Fibroblast of upper back skin (primary cell): ENCODE results near the gene RITA1.
"Not testable (repeated sequence)": the region's sequence is repeated elsewhere in the genome, so short reads cannot be mapped to it uniquely, and the experiment has no call there.

ENCODE experiments used
- DNase-seq: peaks from one replicate; pipeline ENCODE4 v3.0.0-alpha.2; 2013

RITA1 gene, protein sequence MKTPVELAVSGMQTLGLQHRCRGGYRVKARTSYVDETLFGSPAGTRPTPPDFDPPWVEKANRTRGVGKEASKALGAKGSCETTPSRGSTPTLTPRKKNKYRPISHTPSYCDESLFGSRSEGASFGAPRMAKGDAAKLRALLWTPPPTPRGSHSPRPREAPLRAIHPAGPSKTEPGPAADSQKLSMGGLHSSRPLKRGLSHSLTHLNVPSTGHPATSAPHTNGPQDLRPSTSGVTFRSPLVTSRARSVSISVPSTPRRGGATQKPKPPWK

DNA sequence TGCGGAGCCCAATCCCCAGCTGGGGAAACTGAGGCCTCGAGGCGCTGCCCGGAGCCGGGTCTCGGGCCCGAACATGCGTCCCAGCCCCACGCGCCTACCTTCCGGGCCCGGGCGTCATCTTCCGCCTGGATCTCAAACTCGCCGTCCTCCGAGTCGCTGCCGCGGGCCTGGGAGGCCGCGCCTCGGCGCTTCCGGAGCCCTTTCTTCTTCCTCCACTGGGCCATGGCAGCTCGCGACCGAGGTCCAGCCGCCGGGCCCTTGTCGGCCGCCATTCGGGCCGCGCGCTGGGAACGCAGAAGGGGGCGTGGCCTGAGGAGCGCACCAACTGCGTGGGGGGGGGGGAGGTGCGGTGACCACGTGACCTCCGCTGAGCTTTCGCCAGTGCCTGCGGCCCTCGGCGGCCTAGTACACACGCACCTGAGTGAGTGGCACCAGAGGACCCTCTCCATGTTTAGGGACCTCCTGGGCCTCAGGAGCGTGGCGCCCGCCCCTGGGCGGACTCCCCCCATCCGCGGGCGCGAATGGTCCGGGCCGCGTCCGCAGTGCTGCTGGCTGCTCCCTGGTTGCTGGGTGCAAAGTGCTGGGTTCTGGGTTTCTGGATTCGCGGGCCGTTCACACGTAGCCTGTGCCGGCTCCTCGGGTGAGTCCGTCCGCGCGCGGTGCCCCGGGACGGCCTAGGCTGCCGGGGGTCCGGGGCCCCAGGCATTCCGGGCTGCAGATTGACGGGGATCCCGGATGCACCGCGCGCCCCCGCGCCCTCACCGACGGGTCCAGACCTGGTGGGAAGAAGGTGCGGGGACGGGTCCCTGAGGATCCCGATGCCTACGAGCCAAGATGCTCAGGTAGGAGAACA is at the start of gene RITA1, which contains the start of gene DDX54:
RITA1 (plus strand) TSS at position 542 of the 853 bp plus-strand sequence. CDS start 1,026 bp downstream, outside the sequence.
DDX54 (minus strand) TSS at position 299 of the 853 bp plus-strand sequence; CDS start at position 272, 27 bp downstream.
- DNase-seq: peak; percentile 63

DNA sequence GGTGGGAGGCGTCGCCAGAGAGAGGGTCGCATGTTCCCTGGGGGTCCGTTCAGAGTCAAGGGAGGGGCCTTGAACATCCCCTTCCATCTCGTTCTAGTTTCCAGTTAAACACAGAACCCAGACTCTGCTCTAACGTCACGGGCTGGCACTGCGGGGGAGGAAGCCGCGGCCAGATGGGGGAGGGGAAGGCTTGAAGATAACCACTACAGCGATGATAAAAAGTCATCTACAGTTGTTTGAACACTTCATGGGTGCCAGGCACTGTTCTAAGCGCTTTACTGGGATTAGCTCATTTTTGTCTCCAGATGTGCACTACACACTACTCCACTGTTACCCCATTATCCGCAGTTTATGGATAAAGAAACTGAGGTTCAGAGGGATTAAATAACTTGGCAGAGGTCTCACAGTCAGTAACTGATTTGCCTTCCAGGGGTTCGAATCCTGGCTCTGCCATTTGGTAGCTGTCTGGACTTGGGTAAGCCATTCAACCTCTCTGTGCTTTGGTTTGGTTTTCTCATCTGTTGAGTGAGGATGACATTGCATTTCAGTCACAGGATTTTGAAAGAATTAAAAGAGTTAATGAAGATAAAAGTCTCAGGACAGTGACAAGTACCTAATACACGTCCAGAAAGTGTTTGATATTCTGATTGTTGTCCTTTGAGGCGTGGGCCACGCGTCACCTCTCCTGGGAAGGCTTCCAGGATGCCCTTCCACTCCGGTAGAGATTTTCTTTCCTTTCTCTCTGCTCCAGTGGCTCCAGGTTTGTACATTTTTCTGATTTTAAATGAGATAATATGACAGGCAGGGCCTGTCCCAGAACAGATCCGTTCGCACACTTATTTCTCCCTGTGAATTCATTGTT is 49.2 kb upstream of the RITA1 start:
- DNase-seq: no peak

DNA sequence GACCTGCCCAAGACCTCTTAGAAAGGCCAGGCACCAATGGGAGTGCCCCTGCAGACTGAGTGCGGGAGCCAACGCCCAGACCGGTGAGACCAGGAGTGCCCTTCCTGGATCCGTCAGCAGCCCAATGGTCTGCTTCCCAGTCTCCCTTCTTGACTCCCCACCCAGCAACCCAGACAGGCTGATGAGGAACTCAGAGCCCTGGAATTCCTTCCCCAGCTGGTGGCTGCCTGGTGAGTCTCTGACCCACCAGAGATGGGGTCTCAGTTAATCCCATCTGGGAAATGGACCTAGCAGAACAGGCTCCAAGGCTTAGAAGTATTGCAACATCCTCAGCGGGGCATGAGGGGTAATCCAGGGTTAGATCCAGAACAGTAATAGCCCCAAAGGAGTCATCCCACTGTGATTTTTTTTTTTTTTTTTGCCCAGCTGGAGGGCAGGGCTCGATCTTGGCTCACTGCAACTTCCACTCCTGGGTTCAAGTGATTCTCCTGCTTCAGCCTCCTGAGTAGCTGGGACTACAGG is 48.5 kb upstream of the RITA1 start:
- DNase-seq: no peak

DNA sequence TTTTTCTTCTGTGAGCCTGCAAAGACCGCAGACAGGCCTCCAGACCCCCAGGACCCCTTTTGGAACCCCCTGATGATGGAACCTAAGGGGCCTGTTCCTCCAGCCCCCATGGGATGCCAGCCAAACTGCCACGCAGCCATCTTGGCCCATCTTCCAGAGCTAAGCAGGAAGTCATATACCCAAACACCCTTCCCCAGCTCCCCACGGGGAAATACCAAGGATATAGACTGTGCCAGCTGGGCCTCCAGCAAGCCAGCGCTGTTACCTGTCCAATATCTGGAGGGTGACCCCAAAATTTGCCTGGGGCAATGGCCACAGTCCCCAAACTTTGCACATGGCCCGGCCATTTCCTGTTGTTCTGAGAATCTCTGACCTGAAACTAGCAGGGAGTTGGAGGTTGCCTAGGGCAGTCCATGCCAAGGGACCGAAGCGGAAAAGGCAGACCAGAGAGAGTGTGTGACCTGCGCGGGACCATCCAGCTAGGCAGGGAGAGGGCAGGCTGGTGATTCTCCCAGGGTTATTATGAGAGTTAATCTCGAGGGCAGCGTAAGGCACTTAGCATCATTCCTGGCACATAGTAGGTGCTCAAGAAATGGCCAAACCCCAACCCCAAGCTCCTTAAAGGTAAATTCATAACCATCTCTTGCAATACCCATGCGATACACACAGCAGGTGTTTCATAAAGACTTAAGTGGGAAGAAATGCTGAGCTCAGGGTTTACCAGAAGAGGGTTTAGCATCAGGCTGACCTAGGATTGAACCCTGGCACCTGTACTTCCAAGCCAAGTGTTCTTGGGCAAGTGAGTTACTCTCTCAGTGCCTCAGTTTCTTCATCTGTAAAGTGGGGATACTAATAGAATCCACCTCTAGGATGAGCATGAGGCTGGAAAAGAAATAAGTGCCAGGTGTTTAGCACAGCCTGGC is 47.4 kb upstream of the RITA1 start:
- DNase-seq: no peak

DNA sequence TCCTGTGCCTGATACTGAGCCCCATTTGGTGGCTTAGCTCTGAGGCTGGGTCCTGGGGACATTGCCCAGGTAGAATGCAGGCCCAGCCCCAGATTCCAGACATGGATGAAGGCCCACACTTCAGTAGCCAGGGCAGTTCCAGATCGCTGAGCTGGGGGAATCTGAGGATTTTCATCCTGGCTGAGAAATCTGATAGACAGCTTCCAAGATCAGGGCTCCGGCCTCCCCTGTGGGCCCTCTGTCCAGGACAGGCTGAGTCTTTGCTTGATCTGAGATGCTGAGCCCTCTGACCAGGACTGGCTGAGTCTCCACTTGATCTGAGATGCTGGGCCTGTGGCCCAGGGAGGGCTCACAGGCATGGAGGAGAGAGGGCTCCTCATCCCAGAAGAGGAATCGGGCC is 46.7 kb upstream of the RITA1 start:
- DNase-seq: no peak

DNA sequence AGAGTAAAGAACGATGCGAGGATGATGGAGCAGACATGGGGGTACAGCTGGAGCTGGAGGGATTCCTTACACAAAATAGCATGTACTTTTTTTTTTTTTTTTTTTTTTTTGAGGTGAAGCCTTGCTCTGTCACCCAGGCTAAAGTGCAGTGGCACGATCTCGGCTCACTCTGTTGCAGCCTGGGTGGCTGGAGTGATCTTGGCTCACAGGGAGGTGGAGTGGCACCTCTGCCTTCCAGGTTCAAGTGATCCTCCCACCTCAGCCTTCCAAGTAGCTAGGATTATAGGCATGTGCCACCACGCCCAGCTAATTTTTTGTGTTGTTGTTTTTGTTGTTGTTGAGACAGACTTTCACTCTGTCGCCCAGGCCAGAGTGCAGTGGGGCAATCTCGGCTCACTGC is 44.8 kb upstream of the RITA1 start:
- no peak for DNase-seq

DNA sequence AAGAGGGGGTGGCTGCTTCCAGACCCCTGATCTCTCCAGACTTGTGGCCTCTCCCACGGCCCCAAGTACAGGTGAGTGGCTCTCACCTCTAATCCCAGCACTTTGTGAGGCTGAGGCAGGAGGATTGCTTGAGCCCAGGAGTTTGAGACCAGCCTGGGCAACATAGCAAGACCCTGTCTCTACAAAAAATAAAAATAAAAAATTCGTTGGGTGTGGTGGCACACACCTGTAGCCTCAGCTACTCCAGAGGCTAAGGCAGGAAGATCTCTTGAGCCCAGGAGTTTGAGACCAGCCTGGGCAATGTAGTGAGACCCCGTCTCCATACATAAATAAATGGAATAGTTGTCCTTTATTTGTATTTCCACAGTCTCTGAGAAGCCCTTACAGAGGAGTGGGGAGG is 43.8 kb upstream of the RITA1 start:
- DNase-seq: not testable (repeated sequence)

DNA sequence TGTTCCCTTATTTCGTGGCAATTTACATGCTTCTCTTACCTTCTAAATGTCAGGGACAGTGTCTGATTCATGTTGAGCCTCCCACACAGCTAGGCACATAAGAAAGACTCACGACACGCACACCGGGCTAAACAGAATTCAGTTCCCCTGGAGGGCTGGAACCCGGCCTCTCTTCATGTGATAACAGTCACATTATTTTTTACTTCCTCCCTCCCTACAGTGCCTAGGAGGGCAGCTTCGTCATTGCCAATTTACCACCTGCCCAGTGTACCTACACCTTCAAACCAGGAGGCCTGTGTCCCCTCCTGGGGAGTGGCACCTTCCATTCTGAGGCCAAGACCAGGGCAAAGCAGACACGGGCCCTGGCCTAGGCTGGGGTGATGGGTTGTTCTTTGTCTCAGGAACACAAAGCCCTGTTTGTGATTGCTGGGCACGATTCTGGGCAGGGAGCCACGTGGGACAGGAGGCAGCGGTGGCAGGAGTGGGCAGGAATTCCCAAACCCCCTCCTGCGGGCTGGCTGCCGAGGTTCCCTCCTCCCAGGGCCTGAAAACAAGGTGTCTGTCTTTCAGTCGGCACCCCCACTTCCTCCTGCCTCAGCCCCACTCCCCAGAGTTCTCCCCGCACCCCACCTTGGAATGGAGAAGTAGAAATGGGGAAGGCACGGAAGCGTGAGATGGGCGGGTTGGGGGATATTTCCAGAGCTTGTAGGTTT is 43.2 kb upstream of the RITA1 start:
- DNase-seq: no peak

DNA sequence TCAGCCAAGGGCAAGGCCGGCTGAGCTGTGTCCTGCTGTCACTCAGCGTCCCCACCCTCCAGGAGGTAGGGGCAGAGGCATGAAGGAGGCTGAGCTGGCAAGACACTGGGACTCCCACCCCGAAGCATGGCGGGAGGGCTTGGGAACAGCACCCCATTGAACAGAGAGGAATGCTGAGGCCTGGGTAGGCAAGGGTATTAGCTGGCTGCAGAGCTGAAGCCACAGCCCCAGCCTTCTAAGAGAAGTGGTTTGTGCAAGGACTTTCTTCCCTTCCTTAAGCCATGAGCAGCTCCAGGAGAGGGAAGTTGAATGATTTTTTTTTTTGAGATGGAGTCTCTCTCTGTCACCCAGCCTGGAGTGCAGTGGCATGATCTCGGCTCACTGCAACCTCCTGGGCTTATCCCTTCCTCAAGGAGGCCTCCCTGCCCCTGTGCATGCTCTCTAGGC is 42.6 kb upstream of the RITA1 start:
- no peak for DNase-seq

DNA sequence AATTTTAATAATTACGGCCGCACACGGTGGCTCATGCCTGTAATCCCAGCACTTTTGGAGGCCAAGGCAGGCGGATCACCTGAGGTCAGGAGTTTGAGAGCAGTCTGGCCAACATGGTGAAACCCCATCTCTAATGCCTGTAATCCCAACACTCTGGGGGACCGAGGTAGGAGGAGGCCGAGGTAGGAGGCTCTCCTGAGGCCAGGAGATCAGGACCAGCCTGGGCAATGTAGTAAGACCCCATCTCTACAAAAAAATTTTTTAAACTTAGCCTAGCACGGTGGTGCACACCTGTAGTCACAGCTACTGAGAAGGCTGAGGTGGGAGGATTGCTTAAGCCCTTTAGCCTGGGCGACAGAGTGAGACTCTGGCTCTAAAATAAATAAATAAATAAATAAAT is 41.6 kb upstream of the RITA1 start:
- no peak for DNase-seq

DNA sequence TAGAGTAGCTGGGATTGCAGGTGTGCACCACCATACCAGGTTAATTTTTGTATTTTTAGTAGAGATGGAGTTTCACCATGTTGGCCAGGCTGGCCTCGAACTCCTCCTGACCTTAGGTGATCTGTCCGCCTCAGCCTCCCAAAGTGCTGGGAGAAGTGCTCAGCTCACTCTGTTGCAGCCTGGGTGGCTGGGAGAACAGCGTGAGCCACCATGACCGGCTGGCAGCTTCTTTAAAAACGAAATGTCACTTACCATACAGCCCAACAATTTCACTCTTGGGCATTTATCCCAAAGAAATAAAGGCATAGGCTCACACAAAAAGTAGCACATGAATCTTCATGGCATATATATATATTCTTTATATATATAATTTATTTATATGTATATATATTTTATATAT is 40.7 kb upstream of the RITA1 start:
- no peak for DNase-seq

DNA sequence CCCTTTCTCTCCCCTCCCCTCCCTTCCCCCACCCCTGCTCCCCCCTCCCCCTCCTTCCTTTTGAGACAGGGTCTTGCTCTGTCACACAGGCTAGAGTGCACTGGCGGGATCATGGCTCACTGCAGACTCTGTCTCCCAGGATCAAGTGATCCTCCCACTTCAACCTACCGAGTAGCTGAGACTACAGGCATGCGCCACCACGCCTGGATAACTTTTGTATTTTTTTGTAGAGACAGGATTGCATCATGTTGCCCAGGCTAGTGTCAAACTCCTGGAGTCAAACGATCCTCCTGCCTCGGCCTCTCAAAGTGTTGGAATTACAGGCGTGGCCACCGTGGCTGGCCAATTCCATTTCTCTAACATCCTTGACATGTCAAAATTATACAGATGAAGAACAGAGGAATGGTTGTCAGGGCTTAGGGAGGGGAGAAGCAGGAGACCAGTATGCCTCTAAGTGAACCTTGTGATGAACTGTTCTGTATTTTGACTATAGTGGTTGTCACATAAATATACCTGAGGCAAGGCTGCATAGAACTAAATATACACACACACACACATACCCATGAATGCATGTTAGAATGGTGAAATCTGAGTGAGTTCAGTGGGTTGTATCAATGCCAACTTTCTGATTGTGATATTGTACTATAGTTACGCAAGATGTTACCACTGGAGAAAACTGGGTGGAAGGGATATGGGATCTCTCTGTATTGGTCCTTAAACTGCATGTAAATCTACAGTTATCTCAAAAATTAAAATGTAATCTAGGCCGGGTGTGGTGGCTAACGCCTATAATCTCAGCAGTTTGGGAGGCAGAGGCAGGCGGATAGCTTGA is 39.6 kb upstream of the RITA1 start:
- peak; percentile 8 for DNase-seq

DNA sequence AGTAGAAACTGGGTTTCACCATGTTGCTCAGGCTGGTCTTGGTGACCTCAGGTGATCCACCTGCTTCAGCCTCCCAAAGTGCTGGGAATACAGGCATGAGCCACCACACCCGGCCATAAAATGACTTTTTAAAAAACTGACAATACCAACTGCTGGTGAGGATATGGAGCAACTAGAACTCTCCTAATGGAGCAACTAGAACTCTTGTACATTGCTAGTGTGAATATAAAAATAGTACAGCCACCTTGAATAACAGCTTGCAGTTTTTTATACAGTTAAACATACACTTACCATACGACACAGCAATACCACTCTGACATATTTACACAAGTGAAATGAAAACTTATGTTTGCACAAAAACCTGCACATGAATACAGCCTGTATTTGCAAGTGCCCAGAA is 38.5 kb upstream of the RITA1 start:
- DNase-seq: no peak

DNA sequence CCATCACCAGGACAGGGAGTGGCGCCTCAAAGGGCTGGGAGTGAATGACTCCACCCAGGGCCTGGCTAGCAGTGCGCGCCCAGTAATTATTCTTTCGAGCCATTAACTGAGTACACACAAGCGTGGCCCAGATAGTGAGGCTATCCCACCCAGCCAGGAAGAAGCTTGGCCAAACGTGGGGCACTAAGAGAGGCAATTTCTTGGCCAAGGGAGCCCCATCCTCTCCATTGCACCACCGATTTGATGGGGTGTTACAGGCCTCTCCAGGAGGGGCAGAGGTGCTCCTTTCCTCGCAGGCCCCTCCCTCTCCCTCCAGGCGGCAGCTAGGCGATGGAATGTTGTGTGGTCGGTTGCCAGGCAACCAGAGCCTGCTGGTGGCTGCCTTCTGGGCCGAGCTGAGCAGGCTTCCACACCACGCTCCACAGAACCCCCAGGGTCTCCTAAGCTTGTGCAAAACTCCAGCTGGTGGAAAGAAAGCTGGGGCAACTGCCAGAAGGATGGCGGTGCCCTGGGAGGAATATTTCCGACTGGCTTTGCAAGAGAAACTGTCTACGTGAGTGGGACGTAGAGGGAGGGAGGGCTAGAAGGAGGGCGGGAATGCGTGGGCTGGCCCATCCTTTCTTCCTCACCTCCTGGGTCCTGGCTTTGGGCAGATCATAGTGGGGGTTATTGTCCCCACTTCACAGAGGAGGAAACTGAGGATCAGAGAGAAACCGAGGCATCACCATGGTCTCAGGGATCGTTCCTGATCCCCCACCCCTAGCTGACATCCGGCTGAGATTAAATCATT is 36.0 kb upstream of the RITA1 start, which contains the start of gene CFAP73:
CFAP73 (plus strand) TSS at position 364 of the 790 bp plus-strand sequence; CDS start at position 498, 134 bp downstream.
- DNase-seq: peak; percentile 86

DNA sequence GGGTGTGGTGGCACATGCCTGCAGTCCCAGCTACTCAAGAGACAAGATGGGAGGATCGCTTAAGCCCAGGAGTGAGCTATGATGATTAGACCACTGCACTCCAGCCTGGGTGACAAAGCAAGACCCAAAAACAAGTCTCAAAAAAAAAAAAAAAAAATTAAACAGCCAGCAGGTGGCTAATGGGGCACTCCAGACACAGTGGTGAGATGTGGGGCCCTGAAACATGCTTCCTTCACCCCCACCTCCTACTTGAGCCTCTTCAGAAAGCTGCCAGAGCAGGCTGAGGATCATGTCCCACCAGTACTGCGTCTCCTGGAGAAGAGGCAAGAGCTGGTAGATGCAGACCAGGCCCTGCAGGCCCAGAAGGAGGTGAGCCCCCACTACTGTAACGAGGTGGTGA is 33.9 kb upstream of the RITA1 start:
- no peak for DNase-seq

DNA sequence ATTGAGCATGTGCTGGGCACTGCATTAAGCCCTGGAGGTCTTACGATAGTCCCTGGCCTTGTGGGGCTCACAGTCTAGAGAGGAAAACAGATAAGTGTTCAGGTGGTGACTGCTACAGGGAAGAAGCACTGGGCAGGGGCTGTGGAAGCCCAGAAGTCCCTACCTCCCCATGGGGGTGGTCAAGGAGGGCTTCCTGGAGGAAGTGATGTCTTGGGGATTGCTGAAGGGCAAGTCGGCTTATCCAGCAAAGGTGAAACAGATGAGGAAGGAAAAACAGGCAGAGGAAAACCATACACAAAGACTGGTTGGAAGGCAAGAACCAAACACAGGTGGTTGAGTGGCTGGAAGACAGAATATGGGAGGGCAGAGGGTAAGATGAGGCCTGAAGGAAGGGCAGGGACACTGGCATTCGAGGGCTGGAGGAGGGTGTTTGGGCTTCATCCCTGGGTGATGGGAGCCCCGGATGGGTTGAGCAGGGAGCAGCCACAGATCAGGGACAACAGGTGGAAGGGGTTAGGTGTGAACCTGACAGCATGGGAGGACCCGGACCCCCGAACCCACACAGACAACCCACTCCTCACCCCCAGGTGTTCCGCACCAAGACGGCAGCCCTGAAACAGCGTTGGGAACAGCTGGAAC is 33.2 kb upstream of the RITA1 start:
- DNase-seq: no peak

DNA sequence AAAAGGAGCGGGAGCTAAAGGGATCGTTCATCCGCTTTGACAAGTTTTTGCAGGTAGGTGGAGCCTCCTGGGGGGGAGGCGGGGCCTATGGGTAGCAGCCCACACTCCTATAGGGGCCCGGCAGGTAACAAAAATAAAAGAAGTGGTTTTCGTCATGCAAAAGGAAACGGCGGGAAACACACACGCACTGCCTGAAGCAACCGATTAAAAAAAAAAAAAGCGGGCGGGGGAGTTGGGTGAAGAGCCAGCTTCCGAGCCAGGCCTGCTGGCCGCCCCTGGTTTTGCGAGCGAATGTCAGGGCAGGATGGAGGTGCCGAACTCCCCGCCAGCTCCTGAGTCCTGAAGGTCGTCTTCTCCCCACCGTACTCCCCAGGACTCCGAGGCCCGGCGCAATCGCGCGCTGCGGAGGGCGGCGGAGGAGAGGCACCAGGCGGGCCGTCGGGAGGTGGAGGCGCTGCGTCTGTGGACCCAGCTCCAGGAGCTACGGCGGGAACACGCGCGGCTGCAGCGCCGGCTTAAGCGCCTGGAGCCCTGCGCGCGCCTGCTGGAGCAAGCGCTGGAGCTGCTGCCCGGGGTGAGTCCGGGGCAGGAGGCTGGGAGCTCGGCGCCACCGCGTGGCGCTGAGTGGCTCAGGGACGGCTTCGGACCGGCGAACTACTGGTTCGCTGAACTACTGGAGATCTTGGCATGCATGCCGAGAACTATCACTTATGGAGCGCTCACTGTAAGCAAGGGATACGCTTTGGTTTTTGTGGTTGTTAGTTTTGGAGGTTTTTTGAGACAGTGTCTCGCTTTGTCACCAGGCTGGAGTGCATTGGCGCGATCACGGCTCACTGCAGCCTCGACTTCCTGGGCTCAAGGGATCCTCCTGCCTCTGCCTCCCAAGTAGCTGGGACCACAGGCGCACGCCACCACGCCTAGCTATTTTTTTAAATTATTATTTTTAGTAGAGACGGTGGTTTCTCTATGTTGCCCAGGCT is 32.4 kb upstream of the RITA1 start:
- peak; percentile 56 for DNase-seq
